Activated CD4-positive, CD25-positive, alpha-beta regulatory T cell treated with anti-CD3 and anti-CD28 coated beads, Interleukin-2, amount 50 U/mL, for 72 hours (primary cell): ENCODE results near the gene WRAP53.
"Not testable (repeated sequence)": the region's sequence is repeated elsewhere in the genome, so short reads cannot be mapped to it uniquely, and the experiment has no call there.

Experiments
- DNase-seq: peaks from one replicate; pipeline ENCODE4 v3.0.0; 2021

WRAP53 gene

GRCh38 chr17:7687908-7688807 lies at the start of gene WRAP53:
TSS of gene WRAP53 (plus strand) at chr17:7688477. CDS start at chr17:7688649, 172 bp downstream.
- DNase-seq: peak; percentile 96

GRCh38 chr17:7640783-7641182 lies 47.5 kb upstream of the WRAP53 start:
- DNase-seq: no peak

- DNase-seq: not testable (repeated sequence)
Observed at GRCh38 chr17:7641635-7642034, 46.6 kb upstream of the WRAP53 start.

GRCh38 chr17:7644775-7645174 lies 43.5 kb upstream of the WRAP53 start:
- DNase-seq: no peak

- DNase-seq: no peak
Observed at GRCh38 chr17:7646457-7646856, 41.8 kb upstream of the WRAP53 start.

GRCh38 chr17:7647018-7647417 lies 41.3 kb upstream of the WRAP53 start:
- no peak for DNase-seq

GRCh38 chr17:7650509-7651096 lies 37.7 kb upstream of the WRAP53 start, which contains the start of gene ATP1B2:
TSS of gene ATP1B2 (plus strand) at chr17:7650926. CDS start at chr17:7651519, 593 bp downstream.
- peak; percentile 63 for DNase-seq

GRCh38 chr17:7651097-7651664 lies 37.1 kb upstream of the WRAP53 start:
- DNase-seq: no peak

GRCh38 chr17:7651665-7652387 lies 36.5 kb upstream of the WRAP53 start:
- DNase-seq: no peak

- DNase-seq: no peak
Observed at GRCh38 chr17:7652388-7653356, 35.6 kb upstream of the WRAP53 start.

- no peak for DNase-seq
Observed at GRCh38 chr17:7654832-7655540, 33.3 kb upstream of the WRAP53 start.

GRCh38 chr17:7655541-7655840 lies 32.8 kb upstream of the WRAP53 start:
- no peak for DNase-seq

GRCh38 chr17:7656958-7657609 lies 31.2 kb upstream of the WRAP53 start:
- no peak for DNase-seq

GRCh38 chr17:7667656-7668406 lies 20.4 kb upstream of the WRAP53 start:
- no peak for DNase-seq

GRCh38 chr17:7668482-7668881 lies 19.8 kb upstream of the WRAP53 start:
- DNase-seq: no peak

- peak; percentile 69 for DNase-seq
Observed at GRCh38 chr17:7673239-7673638, 15.0 kb upstream of the WRAP53 start.

GRCh38 chr17:7674934-7675333 lies 13.3 kb upstream of the WRAP53 start:
- DNase-seq: no peak

- DNase-seq: no peak
Observed at GRCh38 chr17:7676533-7676932, 11.7 kb upstream of the WRAP53 start.

- DNase-seq: no peak
Observed at GRCh38 chr17:7677388-7678067, 10.7 kb upstream of the WRAP53 start.
